NB4 (cell line): Measurements from ENCODE around the gene MKRN2OS.

Experiments
- DNase-seq: peaks from one replicate; pipeline ENCODE4 v3.0.0; 2010; ENCODE audit warnings: low read depth
- H3K4me3 ChIP-seq: one replicate; pipeline ENCODE4 v1.5.1; 2011; ENCODE audit warnings: mild to moderate bottlenecking, low read depth, low read length, moderate library complexity
- CTCF ChIP-seq: IDR thresholded peaks from one replicate; pipeline ENCODE4 v1.5.1; 2012; ENCODE audit warnings: low read depth, low read length
- MAX ChIP-seq: IDR thresholded peaks from 2 replicates; pipeline ENCODE4 v1.6.1; 2011; ENCODE audit warnings: low read depth, low read length
- MYC ChIP-seq: IDR thresholded peaks from 2 replicates; pipeline ENCODE4 v1.6.1; 2011; ENCODE audit warnings: low read depth, low read length
- POLR2A ChIP-seq: IDR thresholded peaks from 2 replicates; pipeline ENCODE4 v1.6.1; 2011; ENCODE audit warnings: mild to moderate bottlenecking; ENCODE audit not compliant: insufficient read length; ENCODE audit errors: extremely low read depth

MKRN2OS gene

GRCh38 chr3:12579905-12580304 lies 34.6 kb upstream of the MKRN2OS start:
- TF ChIP-seq MYC (no peak), CTCF (no peak), POLR2A (no peak), MAX (no peak)

GRCh38 chr3:12579456-12579855 lies 34.2 kb upstream of the MKRN2OS start:
- TF ChIP-seq CTCF (no peak), MAX (no peak), POLR2A (no peak), MYC (no peak)
- no peak for DNase-seq
- H3K4me3 ChIP-seq = no peak overlapping the region

More at GRCh38 chr3:12579905-12580304, 34.6 kb upstream of the MKRN2OS start:
- no peak overlapping the region for H3K4me3 ChIP-seq
- no peak for DNase-seq

GRCh38 chr3:12578742-12579141 lies 33.4 kb upstream of the MKRN2OS start:
- DNase-seq = no peak
- no peak overlapping the region for H3K4me3 ChIP-seq
- TF ChIP-seq POLR2A (no peak), CTCF (no peak), MYC (no peak), MAX (no peak)

GRCh38 chr3:12577379-12577778 lies 32.1 kb upstream of the MKRN2OS start:
- no peak overlapping the region for H3K4me3 ChIP-seq
- TF ChIP-seq MAX (no peak), MYC (no peak), CTCF (no peak), POLR2A (no peak)
- no peak for DNase-seq

GRCh38 chr3:12574661-12575060 lies 29.4 kb upstream of the MKRN2OS start:
- no peak for DNase-seq
- H3K4me3 ChIP-seq = no peak overlapping the region
- no peak for TF ChIP-seq POLR2A
- TF ChIP-seq MAX = no peak
- no peak for TF ChIP-seq CTCF
- TF ChIP-seq MYC = no peak

GRCh38 chr3:12574131-12574530 lies 28.8 kb upstream of the MKRN2OS start:
- no peak for DNase-seq
- H3K4me3 ChIP-seq = no peak overlapping the region
- no peak for TF ChIP-seq CTCF
- TF ChIP-seq POLR2A = no peak
- TF ChIP-seq MAX = no peak
- TF ChIP-seq MYC = no peak
